SK-N-SH (cell line): ENCODE results near the gene NUAK2. TPM values are rescaled to one million over a fixed set of nuclear protein-coding genes. Genes with fewer than 3 reads are reported as not detected.

Source experiments
- CTCF ChIA-PET: fragments of 300-600, 350-600 bp; formaldehyde crosslinking; extraction: SDS; loops from one replicate; lab custom pipeline; 2021; lab: Yijun Ruan, JAX
- POLR2A ChIA-PET: fragments of 350-600 bp; sonication (Branson Sonifier 250); formaldehyde crosslinking; extraction: SDS; loops from one replicate; lab custom pipeline; 2020; ENCODE audit warnings: antibody characterized with exemption, inconsistent platforms; lab: Yijun Ruan, JAX
- DNase-seq: peaks from one replicate; pipeline ENCODE4 v3.0.0; 2012
- H2AFZ ChIP-seq: fragments of 200-600 bp; sonication (generic); 2 replicates; pipeline ENCODE4 v1.8.1; 2016; ENCODE audit warnings: antibody characterized with exemption, mild to moderate bottlenecking, low read depth
- H3F3A ChIP-seq: fragments of 200-600 bp; sonication (generic); replicated peaks from 2 replicates; pipeline ENCODE3; 2016; ENCODE audit warnings: antibody characterized with exemption, mild to moderate bottlenecking; ENCODE audit not compliant: insufficient read depth
- H3K27ac ChIP-seq, 2 experiments: fragments of 200-500 bp in 1 of 2; fragments of 200-600 bp in 1 of 2; sonication (Bioruptor generic) in 1 of 2; sonication (generic), shearing (Covaris generic) in 1 of 2; 2 replicates each; pipeline versions ENCODE4 v1.5.1 to v1.6.1; 2014 to 2016; ENCODE audit warnings: low read depth in 2 of 2, inconsistent platforms in 1 of 2, low read length in 1 of 2, mild to moderate bottlenecking in 1 of 2, mixed read lengths in 1 of 2
- H3K27me3 ChIP-seq: fragments of 200-600 bp; sonication (generic), shearing (Covaris generic); 2 replicates; pipeline ENCODE4 v1.6.1; 2016; ENCODE audit warnings: mixed run types; ENCODE audit not compliant: insufficient read depth
- H3K36me3 ChIP-seq, 2 experiments: fragments of 200-500 bp in 1 of 2; fragments of 200-600 bp in 1 of 2; sonication (Bioruptor generic) in 1 of 2; sonication (generic) in 1 of 2; replicated peaks in 1 of 2; 2 replicates each; pipeline versions ENCODE3 to v1.5.1; 2014 to 2016; ENCODE audit warnings: low read length in 1 of 2, mild to moderate bottlenecking in 1 of 2; ENCODE audit not compliant: insufficient read depth in 2 of 2, control insufficient read depth in 1 of 2
- H3K4me1 ChIP-seq, 2 experiments: fragments of 200-500 bp in 1 of 2; fragments of 200-600 bp in 1 of 2; sonication (Bioruptor generic) in 1 of 2; sonication (generic), shearing (Covaris generic) in 1 of 2; 2 replicates each; pipeline versions ENCODE4 v1.5.1 to v1.6.1; 2014 to 2016; ENCODE audit warnings: low read depth in 1 of 2, low read length in 1 of 2, mixed run types in 1 of 2; ENCODE audit not compliant: insufficient read depth in 2 of 2, control insufficient read depth in 1 of 2
- H3K4me2 ChIP-seq: fragments of 200-600 bp; sonication (generic), shearing (Covaris generic); 2 replicates; pipeline ENCODE4 v1.6.1; 2017; ENCODE audit warnings: mixed run types
- H3K4me3 ChIP-seq, 2 experiments: fragments of 200-500 bp in 1 of 2; fragments of 200-600 bp in 1 of 2; sonication (Bioruptor generic) in 1 of 2; sonication (generic), shearing (Covaris generic) in 1 of 2; 2 replicates each; pipeline versions ENCODE4 v1.5.1 to v1.8.1; 2014 to 2016; ENCODE audit warnings: low read depth in 2 of 2, inconsistent platforms in 1 of 2, low read length in 1 of 2, mild to moderate bottlenecking in 1 of 2, mixed read lengths in 1 of 2, moderate library complexity in 1 of 2
- H3K79me2 ChIP-seq: fragments of 200-600 bp; sonication (generic); 2 replicates; pipeline ENCODE4 v1.8.1; 2017; ENCODE audit warnings: mild to moderate bottlenecking; ENCODE audit not compliant: insufficient read depth
- H3K9ac ChIP-seq: fragments of 200-600 bp; sonication (generic); 2 replicates; pipeline ENCODE4 v1.6.1; 2017; ENCODE audit warnings: mixed run types
- H3K9me2 ChIP-seq: fragments of 200-600 bp; sonication (generic); 2 replicates; pipeline ENCODE4 v1.6.1; 2017; ENCODE audit warnings: mixed run types
- H3K9me3 ChIP-seq: fragments of 200-600 bp; sonication (generic); 2 replicates; pipeline ENCODE4 v1.6.1; 2017; ENCODE audit warnings: mixed run types, mild to moderate bottlenecking, moderate library complexity
- H4K20me1 ChIP-seq: fragments of 200-600 bp; sonication (generic); 2 replicates; pipeline ENCODE4 v1.6.1; 2017; ENCODE audit warnings: mild to moderate bottlenecking, mixed run types; ENCODE audit not compliant: insufficient read depth
- CTCF ChIP-seq: fragments of 200-600 bp; sonication (generic); IDR thresholded peaks from 2 replicates; pipeline ENCODE4 v1.6.1; 2017; ENCODE audit warnings: antibody characterized with exemption, mild to moderate bottlenecking, moderate library complexity
- ELF1 ChIP-seq: IDR thresholded peaks from 2 replicates; pipeline ENCODE4 v1.4.0; 2012
- EZH2phosphoT487 ChIP-seq: fragments of 200-600 bp; sonication (generic); IDR thresholded peaks from 2 replicates; pipeline ENCODE4 v1.6.1; 2017; ENCODE audit warnings: low read depth, mixed run types, mild to moderate bottlenecking, antibody characterized with exemption, moderate library complexity, borderline replicate concordance
- FOSL2 ChIP-seq: IDR thresholded peaks from 2 replicates; pipeline ENCODE4 v1.4.0; 2012; ENCODE audit warnings: low read depth, mild to moderate bottlenecking, moderate library complexity, borderline replicate concordance
- FOXM1 ChIP-seq: IDR thresholded peaks from 2 replicates; pipeline ENCODE4 v1.4.0; 2012; ENCODE audit warnings: low read depth, mild to moderate bottlenecking
- MEF2A ChIP-seq: IDR thresholded peaks from 2 replicates; pipeline ENCODE4 v1.4.0; 2012; ENCODE audit warnings: low read depth, borderline replicate concordance
- MXI1 ChIP-seq: IDR thresholded peaks from 2 replicates; pipeline ENCODE4 v1.6.1; 2012; ENCODE audit warnings: mild to moderate bottlenecking, low read depth, low read length, improper control_type of control experiment
- PBX3 ChIP-seq: IDR thresholded peaks from 2 replicates; pipeline ENCODE4; 2012
- REST ChIP-seq: IDR thresholded peaks from 2 replicates; pipeline ENCODE4 v1.6.1; 2012; ENCODE audit warnings: mild to moderate bottlenecking, low read depth, low read length, moderate library complexity
- RFX5 ChIP-seq: IDR thresholded peaks from 2 replicates; pipeline ENCODE4 v1.6.1; 2012; ENCODE audit warnings: mild to moderate bottlenecking, improper control_type of control experiment, low read length
- RXRA ChIP-seq: IDR thresholded peaks from 2 replicates; pipeline ENCODE4 v1.4.0; 2012; ENCODE audit warnings: low read depth, mild to moderate bottlenecking, borderline replicate concordance
- SIN3A ChIP-seq: IDR thresholded peaks from 2 replicates; pipeline ENCODE4 v1.6.1; 2012; ENCODE audit warnings: low read depth, mild to moderate bottlenecking, low read length, moderate library complexity, borderline replicate concordance
- SMC3 ChIP-seq: IDR thresholded peaks from 2 replicates; pipeline ENCODE4 v1.6.1; 2012; ENCODE audit warnings: low read depth, low read length, improper control_type of control experiment
- TAF1 ChIP-seq: IDR thresholded peaks from 2 replicates; pipeline ENCODE4 v1.6.1; 2012; ENCODE audit warnings: low read depth, mild to moderate bottlenecking, low read length, moderate library complexity, borderline replicate concordance
- TCF12 ChIP-seq: IDR thresholded peaks from 2 replicates; pipeline ENCODE4 v1.4.0; 2012
- YY1 ChIP-seq: IDR thresholded peaks from 2 replicates; pipeline ENCODE4 v1.4.0; 2012; ENCODE audit warnings: low read depth, mild to moderate bottlenecking
- ZBTB33 ChIP-seq: IDR thresholded peaks from 2 replicates; pipeline ENCODE4 v1.4.0; 2012; ENCODE audit warnings: low read depth, borderline replicate concordance
- WGBS: methylation state at CpG from one replicate; pipeline ENCODE4 v1.1.6; 2017; ENCODE audit warnings: low lambda C conversion rate; 5-methylcytosine and 5-hydroxymethylcytosine counted together
- polyA plus RNA-seq, 3 experiments: library from polyadenylated mRNA; depleted of rRNA; stranded (reverse); fragments of >200 nt; gene quantifications; 2 replicates each; pipeline ENCODE4 v1.2.3, GENCODE V29; 2012
- TF ChIP-seq, protein P1 (sequence below): IDR thresholded peaks from 2 replicates; pipeline ENCODE4 v1.4.0; 2012; ENCODE audit warnings: low read depth, borderline replicate concordance
- TF ChIP-seq, protein P2 (sequence below): IDR thresholded peaks from 2 replicates; pipeline ENCODE4 v1.4.0; 2012; ENCODE audit warnings: low read depth

Gene NUAK2
- polyA plus RNA-seq, 1 of the 3 experiments (the other 2 are of a cell fraction) = 11.1 TPM

DNA sequence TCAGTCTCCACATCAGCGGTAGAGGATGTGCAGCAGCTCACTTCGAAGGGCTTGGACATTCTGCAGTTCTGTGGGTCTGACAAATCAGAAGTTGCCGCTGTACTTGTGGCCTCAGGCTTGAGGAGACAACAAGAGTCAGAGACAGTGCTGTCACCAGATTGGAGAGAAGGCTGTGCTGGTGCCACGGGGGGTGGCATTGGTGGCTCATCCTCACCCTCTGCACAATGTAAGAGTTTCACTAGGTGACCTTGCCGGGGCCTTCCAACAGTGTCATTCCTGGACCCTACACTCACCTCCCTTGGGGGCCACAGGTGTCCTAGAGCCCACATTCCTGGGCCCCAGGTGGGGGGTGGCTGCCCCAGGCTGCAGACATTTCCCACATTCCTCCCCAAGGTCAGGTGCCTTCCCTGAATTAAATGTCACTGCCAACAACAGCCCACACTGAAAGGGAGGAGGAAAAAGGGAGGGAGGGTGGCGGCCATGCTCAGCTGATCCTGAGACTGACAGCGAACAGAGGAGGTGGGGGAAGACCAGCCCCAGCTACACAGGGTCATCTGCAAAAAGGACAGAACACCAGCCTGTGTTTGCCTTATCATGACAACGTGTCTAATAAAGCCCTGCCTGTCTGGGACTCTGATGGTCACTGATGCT, 47.4 kb downstream of the NUAK2 start:
- H3K36me3 ChIP-seq = no peaks in the 10 kb centered on the region
- H3K4me3 ChIP-seq = no peak overlapping the region
- no peaks in the 10 kb centered on the region for H3K27me3 ChIP-seq
- H3K27ac ChIP-seq = no peak overlapping the region
- H4K20me1 ChIP-seq = no peaks in the 10 kb centered on the region
- no peak overlapping the region for H2AFZ ChIP-seq
- H3K79me2 ChIP-seq = no peaks in the 10 kb centered on the region
- H3K4me1 ChIP-seq = peaks cover 3 to 10% of the 10 kb centered on the region in 2 experiments; a peak in 3 of 4 replicates
- H3K9me3 ChIP-seq = no peaks in the 10 kb centered on the region
- no peaks in the 10 kb centered on the region for H3K9me2 ChIP-seq
- ChIA-PET CTCF (interaction anchor here (0.6 to 38.3 kb wide), 58 partner anchors 12 to 854 kb away, joined by 3 to 1368 read pairs (median 4); partner anchors contain the start of genes NUAK2 and TMCC2), POLR2A (interaction anchor here (1.1 kb wide), 1 partner anchor 51 kb away, joined by 12 read pairs; no protein-coding TSS in a partner anchor)
- no peaks in the 10 kb centered on the region for H3F3A ChIP-seq
- DNase-seq = no peak
- H3K9ac ChIP-seq = no peak overlapping the region
- no peak overlapping the region for H3K4me2 ChIP-seq
- 64% methylated on average over 6 of the region's 8 CpGs for WGBS
- TF ChIP-seq SIN3A = no peak
- TF ChIP-seq MXI1 = no peak
- TF ChIP-seq FOSL2 = no peak
- TF ChIP-seq ELF1 = no peak
- TF ChIP-seq MEF2A = no peak
- TF ChIP-seq, protein P1, sequence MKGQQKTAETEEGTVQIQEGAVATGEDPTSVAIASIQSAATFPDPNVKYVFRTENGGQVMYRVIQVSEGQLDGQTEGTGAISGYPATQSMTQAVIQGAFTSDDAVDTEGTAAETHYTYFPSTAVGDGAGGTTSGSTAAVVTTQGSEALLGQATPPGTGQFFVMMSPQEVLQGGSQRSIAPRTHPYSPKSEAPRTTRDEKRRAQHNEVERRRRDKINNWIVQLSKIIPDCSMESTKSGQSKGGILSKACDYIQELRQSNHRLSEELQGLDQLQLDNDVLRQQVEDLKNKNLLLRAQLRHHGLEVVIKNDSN = no peak
- no peak for TF ChIP-seq REST
- TF ChIP-seq CTCF = no peak
- no peak for TF ChIP-seq ZBTB33
- TF ChIP-seq RXRA = no peak
- TF ChIP-seq YY1 = no peak
- TF ChIP-seq FOXM1 = no peak
- TF ChIP-seq, protein P2, sequence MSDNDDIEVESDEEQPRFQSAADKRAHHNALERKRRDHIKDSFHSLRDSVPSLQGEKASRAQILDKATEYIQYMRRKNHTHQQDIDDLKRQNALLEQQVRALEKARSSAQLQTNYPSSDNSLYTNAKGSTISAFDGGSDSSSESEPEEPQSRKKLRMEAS = no peak
- no peak for TF ChIP-seq RFX5
- no peak for TF ChIP-seq PBX3
- TF ChIP-seq EZH2phosphoT487 = no peak
- no peak for TF ChIP-seq SMC3
- TF ChIP-seq TAF1 = no peak
- TF ChIP-seq TCF12 = no peak
